HL-60 (cell line): ENCODE measurements around the gene TRIO.

Experiments used
- DNase-seq, 2 experiments: peaks; one replicate each; pipeline ENCODE4 v3.0.0-alpha.2; 2010 to 2020; ENCODE audit warnings: low read depth in 1 of 2, low spot score in 1 of 2
- H3K27ac ChIP-seq: fragments of 250-450 bp; sonication (Bioruptor Pico); replicated peaks from 2 replicates; pipeline ENCODE4 v1.5.1; 2020; ENCODE audit warnings: mild to moderate bottlenecking, moderate library complexity
- H3K27me3 ChIP-seq: fragments of 250-450 bp; sonication (Bioruptor Pico); 2 replicates; pipeline ENCODE4 v1.5.1; 2021; ENCODE audit warnings: mild to moderate bottlenecking, moderate library complexity; ENCODE audit not compliant: insufficient read depth, poor library complexity, severe bottlenecking
- H3K4me3 ChIP-seq: replicated peaks from 2 replicates; pipeline ENCODE4 v1.5.1; 2011; ENCODE audit warnings: mild to moderate bottlenecking, control low read depth, low read length; ENCODE audit not compliant: insufficient read depth
- GABPA ChIP-seq: IDR thresholded peaks from 2 replicates; pipeline ENCODE4 v1.6.1; 2012; ENCODE audit warnings: low read depth
- POLR2AphosphoS5 ChIP-seq: IDR thresholded peaks from 2 replicates; pipeline ENCODE4 v1.6.1; 2012; ENCODE audit warnings: low read depth
- SPI1 ChIP-seq: IDR thresholded peaks from 2 replicates; pipeline ENCODE4 v1.6.1; 2012; ENCODE audit warnings: low read depth, mild to moderate bottlenecking, borderline replicate concordance
- TF ChIP-seq, protein P1 (sequence below): IDR thresholded peaks from 2 replicates; pipeline ENCODE4 v1.6.1; 2012; ENCODE audit warnings: low read depth; ENCODE audit not compliant: insufficient replicate concordance
- TF ChIP-seq, protein P2 (sequence below): IDR thresholded peaks from one replicate; pipeline ENCODE4 v1.5.1; 2011; ENCODE audit warnings: low read length, control low read depth, inconsistent platforms; ENCODE audit not compliant: insufficient read depth

The TRIO gene

GRCh38 chr5:14523243-14524034 is 380.3 kb downstream of the TRIO start:
- no peaks in the 10 kb centered on the region for H3K27me3 ChIP-seq
- no peak overlapping the region for H3K4me3 ChIP-seq
- H3K27ac ChIP-seq, result no peak overlapping the region
- TF ChIP-seq, protein P1, sequence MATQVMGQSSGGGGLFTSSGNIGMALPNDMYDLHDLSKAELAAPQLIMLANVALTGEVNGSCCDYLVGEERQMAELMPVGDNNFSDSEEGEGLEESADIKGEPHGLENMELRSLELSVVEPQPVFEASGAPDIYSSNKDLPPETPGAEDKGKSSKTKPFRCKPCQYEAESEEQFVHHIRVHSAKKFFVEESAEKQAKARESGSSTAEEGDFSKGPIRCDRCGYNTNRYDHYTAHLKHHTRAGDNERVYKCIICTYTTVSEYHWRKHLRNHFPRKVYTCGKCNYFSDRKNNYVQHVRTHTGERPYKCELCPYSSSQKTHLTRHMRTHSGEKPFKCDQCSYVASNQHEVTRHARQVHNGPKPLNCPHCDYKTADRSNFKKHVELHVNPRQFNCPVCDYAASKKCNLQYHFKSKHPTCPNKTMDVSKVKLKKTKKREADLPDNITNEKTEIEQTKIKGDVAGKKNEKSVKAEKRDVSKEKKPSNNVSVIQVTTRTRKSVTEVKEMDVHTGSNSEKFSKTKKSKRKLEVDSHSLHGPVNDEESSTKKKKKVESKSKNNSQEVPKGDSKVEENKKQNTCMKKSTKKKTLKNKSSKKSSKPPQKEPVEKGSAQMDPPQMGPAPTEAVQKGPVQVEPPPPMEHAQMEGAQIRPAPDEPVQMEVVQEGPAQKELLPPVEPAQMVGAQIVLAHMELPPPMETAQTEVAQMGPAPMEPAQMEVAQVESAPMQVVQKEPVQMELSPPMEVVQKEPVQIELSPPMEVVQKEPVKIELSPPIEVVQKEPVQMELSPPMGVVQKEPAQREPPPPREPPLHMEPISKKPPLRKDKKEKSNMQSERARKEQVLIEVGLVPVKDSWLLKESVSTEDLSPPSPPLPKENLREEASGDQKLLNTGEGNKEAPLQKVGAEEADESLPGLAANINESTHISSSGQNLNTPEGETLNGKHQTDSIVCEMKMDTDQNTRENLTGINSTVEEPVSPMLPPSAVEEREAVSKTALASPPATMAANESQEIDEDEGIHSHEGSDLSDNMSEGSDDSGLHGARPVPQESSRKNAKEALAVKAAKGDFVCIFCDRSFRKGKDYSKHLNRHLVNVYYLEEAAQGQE, result no peak
- TF ChIP-seq GABPA, result no peak
- TF ChIP-seq, protein P2, sequence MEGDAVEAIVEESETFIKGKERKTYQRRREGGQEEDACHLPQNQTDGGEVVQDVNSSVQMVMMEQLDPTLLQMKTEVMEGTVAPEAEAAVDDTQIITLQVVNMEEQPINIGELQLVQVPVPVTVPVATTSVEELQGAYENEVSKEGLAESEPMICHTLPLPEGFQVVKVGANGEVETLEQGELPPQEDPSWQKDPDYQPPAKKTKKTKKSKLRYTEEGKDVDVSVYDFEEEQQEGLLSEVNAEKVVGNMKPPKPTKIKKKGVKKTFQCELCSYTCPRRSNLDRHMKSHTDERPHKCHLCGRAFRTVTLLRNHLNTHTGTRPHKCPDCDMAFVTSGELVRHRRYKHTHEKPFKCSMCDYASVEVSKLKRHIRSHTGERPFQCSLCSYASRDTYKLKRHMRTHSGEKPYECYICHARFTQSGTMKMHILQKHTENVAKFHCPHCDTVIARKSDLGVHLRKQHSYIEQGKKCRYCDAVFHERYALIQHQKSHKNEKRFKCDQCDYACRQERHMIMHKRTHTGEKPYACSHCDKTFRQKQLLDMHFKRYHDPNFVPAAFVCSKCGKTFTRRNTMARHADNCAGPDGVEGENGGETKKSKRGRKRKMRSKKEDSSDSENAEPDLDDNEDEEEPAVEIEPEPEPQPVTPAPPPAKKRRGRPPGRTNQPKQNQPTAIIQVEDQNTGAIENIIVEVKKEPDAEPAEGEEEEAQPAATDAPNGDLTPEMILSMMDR, result no peak
- no peak for TF ChIP-seq POLR2AphosphoS5
- no peak for TF ChIP-seq SPI1
- DNase-seq, result no peak

GRCh38 chr5:14525397-14525796 is 382.3 kb downstream of the TRIO start:
- DNase-seq, result no peak
- H3K27me3 ChIP-seq, result no peaks in the 10 kb centered on the region
- H3K4me3 ChIP-seq, result no peak overlapping the region
- TF ChIP-seq, protein P2, result no peak
- TF ChIP-seq GABPA, result no peak
- no peak for TF ChIP-seq SPI1
- TF ChIP-seq POLR2AphosphoS5, result no peak
- TF ChIP-seq, protein P1, result no peak
- no peak overlapping the region for H3K27ac ChIP-seq

DNA sequence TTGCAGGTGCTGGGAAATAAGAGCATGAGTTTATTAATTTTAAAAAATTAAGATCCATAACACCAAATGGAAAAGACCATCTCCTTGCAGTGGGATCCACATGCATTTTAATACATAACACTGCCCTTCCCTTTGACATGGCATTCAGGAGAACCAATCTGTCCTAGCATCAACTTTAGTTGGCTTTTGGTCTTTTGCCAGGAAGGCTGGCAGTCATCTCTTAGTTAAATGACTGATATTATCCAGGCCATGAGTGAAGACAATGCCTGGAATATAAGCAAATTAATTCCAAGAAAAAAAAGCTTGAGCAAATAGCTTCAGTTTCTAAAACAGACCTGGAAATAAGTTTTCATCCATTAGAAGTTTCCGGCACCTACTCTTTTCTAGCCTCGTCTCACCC is 383.4 kb downstream of the TRIO start:
- Histone ChIP-seq H3K4me3 (no peak overlapping the region), H3K27ac (no peak overlapping the region), H3K27me3 (no peaks in the 10 kb centered on the region)
- TF ChIP-seq SPI1 (no peak), POLR2AphosphoS5 (no peak), GABPA (no peak)
- no peak for DNase-seq

DNA sequence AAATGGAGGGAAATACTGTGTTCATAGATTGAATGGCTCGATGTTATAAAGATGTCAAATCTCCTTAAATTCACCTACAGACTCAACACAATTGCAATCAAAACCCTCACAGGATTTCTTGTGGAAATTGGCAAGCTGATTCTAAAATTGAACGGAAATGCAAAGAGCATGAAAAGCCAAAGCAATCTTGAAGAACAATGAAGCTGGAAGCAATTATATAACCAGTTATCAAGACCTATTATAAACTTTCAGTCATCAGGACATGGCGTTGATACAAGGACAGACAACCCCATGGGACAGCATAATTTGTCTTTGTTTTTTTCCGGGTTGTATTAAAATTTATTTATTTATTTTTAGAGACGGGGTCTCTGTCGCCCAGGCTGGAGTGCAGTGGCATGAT is 385.0 kb downstream of the TRIO start:
- H3K4me3 ChIP-seq, result no peak overlapping the region
- no peak for DNase-seq
- H3K27ac ChIP-seq, result no peak overlapping the region
- TF ChIP-seq POLR2AphosphoS5, result no peak
- TF ChIP-seq, protein P1, result no peak
- no peaks in the 10 kb centered on the region for H3K27me3 ChIP-seq
